Mesodermal cell (in vitro differentiated cells): Measurements from ENCODE around the gene IFT80.

Experiments
- H3K27ac ChIP-seq: 2 replicates; pipeline ENCODE4 v1.7.0; 2013; ENCODE audit warnings: mild to moderate bottlenecking, low read depth, low read length, moderate library complexity; ENCODE audit not compliant: severe bottlenecking
- H3K36me3 ChIP-seq: 2 replicates; pipeline ENCODE4 v1.7.1; 2013; ENCODE audit warnings: mild to moderate bottlenecking, low read length, moderate library complexity; ENCODE audit not compliant: control insufficient read depth, insufficient read depth
- H3K4me1 ChIP-seq: one replicate; pipeline ENCODE4 v1.7.1; 2013; ENCODE audit warnings: mild to moderate bottlenecking, low read length; ENCODE audit not compliant: insufficient read depth, control insufficient read depth, poor library complexity, severe bottlenecking
- H3K4me3 ChIP-seq: 2 replicates; pipeline ENCODE4 v1.7.0; 2013; ENCODE audit warnings: low read length, control low read depth, mild to moderate bottlenecking; ENCODE audit not compliant: insufficient read depth, poor library complexity, severe bottlenecking; ENCODE audit errors: extremely low read depth
- H3K9me3 ChIP-seq: 2 replicates; pipeline ENCODE4 v1.7.1; 2013; ENCODE audit warnings: mild to moderate bottlenecking, low read length, moderate library complexity; ENCODE audit not compliant: control insufficient read depth
- WGBS, 2 experiments: methylation state at CpG; one replicate each; pipeline ENCODE4 v1.1.5; 2013; ENCODE audit warnings: missing lambda C conversion rate in 2 of 2; ENCODE audit not compliant: insufficient coverage in 2 of 2; 5-methylcytosine and 5-hydroxymethylcytosine counted together

The IFT80 gene

GRCh38 chr3:160379628-160380214 is 19.3 kb downstream of the IFT80 start:
- Histone ChIP-seq H3K9me3 (no peaks in the 10 kb centered on the region), H3K4me3 (no peak overlapping the region), H3K4me1 (no peaks in the 10 kb centered on the region), H3K36me3 (peaks cover 6% of the 10 kb centered on the region), H3K27ac (no peak overlapping the region)
- 72 to 85% methylated on average over 3 of the region's 4 CpGs for WGBS, 2 experiments

- Histone ChIP-seq H3K9me3 (no peaks in the 10 kb centered on the region), H3K4me3 (no peak overlapping the region), H3K36me3 (peaks cover 14% of the 10 kb centered on the region), H3K4me1 (no peaks in the 10 kb centered on the region), H3K27ac (no peak overlapping the region)
- WGBS, 2 experiments: no CpG with 5 or more reads among the region's 1 CpG
These were observed 20.5 kb downstream of the IFT80 start for GRCh38 chr3:160378331-160379109.

GRCh38 chr3:160376681-160377080 is 22.3 kb downstream of the IFT80 start:
- Histone ChIP-seq H3K27ac (no peak overlapping the region), H3K4me1 (no peaks in the 10 kb centered on the region), H3K4me3 (no peak overlapping the region), H3K36me3 (peaks cover 16% of the 10 kb centered on the region), H3K9me3 (no peaks in the 10 kb centered on the region)
- 88 to 100% methylated on average over 2 of the region's 2 CpGs for WGBS, 2 experiments

- no CpG with 5 or more reads among the region's 1 CpG for WGBS, 2 experiments
- H3K4me1 ChIP-seq: no peaks in the 10 kb centered on the region
- H3K36me3 ChIP-seq: peaks cover 16% of the 10 kb centered on the region
- no peaks in the 10 kb centered on the region for H3K9me3 ChIP-seq
- no peak overlapping the region for H3K4me3 ChIP-seq
- H3K27ac ChIP-seq: no peak overlapping the region
These were observed 24.1 kb downstream of the IFT80 start for GRCh38 chr3:160374925-160375324.

GRCh38 chr3:160374472-160374871 is 24.6 kb downstream of the IFT80 start:
- H3K4me1 ChIP-seq: no peaks in the 10 kb centered on the region
- no peak overlapping the region for H3K27ac ChIP-seq
- 100% methylated on average over 1 of the region's 2 CpGs; no CpG with 5 or more reads in 1 of the 2 experiments for WGBS, 2 experiments
- H3K4me3 ChIP-seq: no peak overlapping the region
- peaks cover 16% of the 10 kb centered on the region for H3K36me3 ChIP-seq
- no peaks in the 10 kb centered on the region for H3K9me3 ChIP-seq

GRCh38 chr3:160373655-160374054 is 25.4 kb downstream of the IFT80 start:
- no peaks in the 10 kb centered on the region for H3K4me1 ChIP-seq
- H3K36me3 ChIP-seq: peaks cover 16% of the 10 kb centered on the region
- 100% methylated on average over 1 to 2 of the region's 2 CpGs for WGBS, 2 experiments
- no peak overlapping the region for H3K4me3 ChIP-seq
- no peak overlapping the region for H3K27ac ChIP-seq
- no peaks in the 10 kb centered on the region for H3K9me3 ChIP-seq

GRCh38 chr3:160372780-160373179 is 26.2 kb downstream of the IFT80 start:
- no peaks in the 10 kb centered on the region for H3K9me3 ChIP-seq
- no peak overlapping the region for H3K4me3 ChIP-seq
- peaks cover 16% of the 10 kb centered on the region for H3K36me3 ChIP-seq
- no peaks in the 10 kb centered on the region for H3K4me1 ChIP-seq
- no peak overlapping the region for H3K27ac ChIP-seq

GRCh38 chr3:160370987-160371857 is 27.8 kb downstream of the IFT80 start:
- H3K36me3 ChIP-seq: peaks cover 12% of the 10 kb centered on the region
- no peaks in the 10 kb centered on the region for H3K9me3 ChIP-seq
- 92 to 98% methylated on average over 6 of the region's 6 CpGs for WGBS, 2 experiments
- H3K27ac ChIP-seq: no peak overlapping the region
- H3K4me3 ChIP-seq: no peak overlapping the region
- H3K4me1 ChIP-seq: no peaks in the 10 kb centered on the region

- no peak overlapping the region for H3K27ac ChIP-seq
- H3K9me3 ChIP-seq: no peaks in the 10 kb centered on the region
- H3K4me3 ChIP-seq: no peak overlapping the region
- no CpG with 5 or more reads among the region's 1 CpG for WGBS, 2 experiments
- H3K36me3 ChIP-seq: peaks cover 15% of the 10 kb centered on the region
- no peaks in the 10 kb centered on the region for H3K4me1 ChIP-seq
These were observed 29.2 kb downstream of the IFT80 start for GRCh38 chr3:160369784-160370183.

GRCh38 chr3:160368804-160369203 is 30.2 kb downstream of the IFT80 start:
- Histone ChIP-seq H3K36me3 (peaks cover 8% of the 10 kb centered on the region), H3K9me3 (no peaks in the 10 kb centered on the region), H3K4me3 (no peak overlapping the region), H3K4me1 (no peaks in the 10 kb centered on the region), H3K27ac (no peak overlapping the region)
- no CpG with 5 or more reads among the region's 2 CpGs for WGBS, 2 experiments
